Measurements from ENCODE around the gene NEDD4L. TPM values are rescaled to one million over a fixed set of nuclear protein-coding genes. Genes with fewer than 3 reads are reported as not detected.

NEDD4L gene
- total RNA-seq, 3 donors from 2014 or later = 161 to 309 (median 256) TPM

- Histone ChIP-seq H3K4me3 (no peak overlapping the region), H3K36me3 (ENCODE audit: low read depth) (no peaks in the 10 kb centered on the region), H3K9me3 (peaks cover 6% of the 10 kb centered on the region), H3K4me1 (ENCODE audit: low read depth) (peaks cover 7% of the 10 kb centered on the region)
- no peak for TF ChIP-seq CTCF (IDR thresholded peaks at IDR 0.05)
- no peak for DNase-seq
- intact Hi-C loops (cut with DNase I, micrococcal nuclease) = no loop called here
- peak; percentile 37 for ATAC-seq
These were observed 258.8 kb downstream of the NEDD4L start for GRCh38 chr18:58302811-58303210.

- Histone ChIP-seq H3K4me3 (no peak overlapping the region), H3K4me1 (ENCODE audit: low read depth) (peaks cover 7% of the 10 kb centered on the region), H3K36me3 (ENCODE audit: low read depth) (no peaks in the 10 kb centered on the region), H3K9me3 (peaks cover 6% of the 10 kb centered on the region)
- intact Hi-C loops (cut with DNase I, micrococcal nuclease) = no loop called here
- peak; percentile 65 for ATAC-seq
- no peak for DNase-seq
- TF ChIP-seq CTCF (IDR thresholded peaks at IDR 0.05) = no peak
These were observed 259.3 kb downstream of the NEDD4L start for GRCh38 chr18:58303363-58303762.

- ATAC-seq (no peak), DNase-seq (no peak)
- Histone ChIP-seq H3K9me3 (peaks cover 6% of the 10 kb centered on the region), H3K36me3 (ENCODE audit: low read depth) (no peaks in the 10 kb centered on the region), H3K4me3 (no peak overlapping the region), H3K4me1 (ENCODE audit: low read depth) (peaks cover 24% of the 10 kb centered on the region)
- no peak for TF ChIP-seq CTCF (IDR thresholded peaks at IDR 0.05)
- intact Hi-C loops (cut with DNase I, micrococcal nuclease) = no loop called here
These were observed 261.8 kb downstream of the NEDD4L start for GRCh38 chr18:58305792-58306191.

GRCh38 chr18:58307441-58307840 lies 263.4 kb downstream of the NEDD4L start:
- ATAC-seq (no peak), DNase-seq (no peak)
- H3K4me1 ChIP-seq (ENCODE audit: low read depth) = peaks cover 29% of the 10 kb centered on the region
- H3K9me3 ChIP-seq = peaks cover 6% of the 10 kb centered on the region
- intact Hi-C loops (cut with DNase I, micrococcal nuclease) = no loop called here
- H3K36me3 ChIP-seq (ENCODE audit: low read depth) = no peaks in the 10 kb centered on the region
- no peak for TF ChIP-seq CTCF (IDR thresholded peaks at IDR 0.05)
- H3K4me3 ChIP-seq = no peak overlapping the region

- no peak for DNase-seq
- no peak for ATAC-seq
- Histone ChIP-seq H3K9me3 (peaks cover 6% of the 10 kb centered on the region), H3K36me3 (ENCODE audit: low read depth) (no peaks in the 10 kb centered on the region), H3K4me3 (no peak overlapping the region), H3K4me1 (ENCODE audit: low read depth) (peaks cover 24% of the 10 kb centered on the region)
- TF ChIP-seq CTCF (IDR thresholded peaks at IDR 0.05) = no peak
- intact Hi-C loops (cut with DNase I, micrococcal nuclease) = no loop called here
These were observed 264.4 kb downstream of the NEDD4L start for GRCh38 chr18:58308463-58308862.

GRCh38 chr18:58309099-58309498 lies 265.1 kb downstream of the NEDD4L start:
- no peak for TF ChIP-seq CTCF (IDR thresholded peaks at IDR 0.05)
- ATAC-seq = peak; percentile 1
- H3K4me1 ChIP-seq (ENCODE audit: low read depth) = peaks cover 27% of the 10 kb centered on the region
- no peak for DNase-seq
- H3K4me3 ChIP-seq = no peak overlapping the region
- intact Hi-C loops (cut with DNase I, micrococcal nuclease) = no loop called here
- no peaks in the 10 kb centered on the region for H3K36me3 ChIP-seq (ENCODE audit: low read depth)
- H3K9me3 ChIP-seq = peaks cover 6% of the 10 kb centered on the region
